BLaER1 treated with 17β-estradiol and CSF1 and Interleukin-3, amounts not matched to agents 10 nM and 100 nM (cell line): ENCODE data around the gene EDN3.
"Not testable (repeated sequence)": the region's sequence is repeated elsewhere in the genome, so short reads cannot be mapped to it uniquely, and the experiment has no call there.

Experiments used
- H3K27ac ChIP-seq, 11 experiments: shearing (Covaris generic); formaldehyde crosslinking; 2 replicates each; pipeline ENCODE4 v1.8.1; 2022
- H3K27me3 ChIP-seq, 11 experiments: shearing (Covaris generic); formaldehyde crosslinking; 2 replicates each; pipeline ENCODE4 v1.8.1; 2022
- H3K36me3 ChIP-seq, 11 experiments: shearing (Covaris generic); formaldehyde crosslinking; 2 replicates each; pipeline ENCODE4 v1.8.1; 2022
- H3K4me1 ChIP-seq, 10 experiments: shearing (Covaris generic); formaldehyde crosslinking; 2 replicates each; pipeline ENCODE4 v1.8.1; 2022
- H3K4me2 ChIP-seq, 11 experiments: shearing (Covaris generic); formaldehyde crosslinking; 2 replicates each; pipeline ENCODE4 v1.8.1; 2022
- H3K4me3 ChIP-seq, 10 experiments: shearing (Covaris generic); formaldehyde crosslinking; 2 replicates each; pipeline ENCODE4 v1.8.1; 2022
- H3K9ac ChIP-seq, 11 experiments: shearing (Covaris generic); formaldehyde crosslinking; 2 replicates each; pipeline ENCODE4 v1.8.1; 2022
- H3K9me3 ChIP-seq, 11 experiments: shearing (Covaris generic); formaldehyde crosslinking; replicated peaks in 1 of 11; 2 replicates each; pipeline ENCODE4 v1.8.1; 2022
- H4K20me1 ChIP-seq, 11 experiments: shearing (Covaris generic); formaldehyde crosslinking; 2 replicates each; pipeline ENCODE4 v1.8.1; 2022
- Cebpa-rat ChIP-seq, 11 experiments: shearing (Covaris generic); IDR thresholded peaks; 2 replicates each; pipeline ENCODE4 v1.8.1; 2022

EDN3 gene

DNA sequence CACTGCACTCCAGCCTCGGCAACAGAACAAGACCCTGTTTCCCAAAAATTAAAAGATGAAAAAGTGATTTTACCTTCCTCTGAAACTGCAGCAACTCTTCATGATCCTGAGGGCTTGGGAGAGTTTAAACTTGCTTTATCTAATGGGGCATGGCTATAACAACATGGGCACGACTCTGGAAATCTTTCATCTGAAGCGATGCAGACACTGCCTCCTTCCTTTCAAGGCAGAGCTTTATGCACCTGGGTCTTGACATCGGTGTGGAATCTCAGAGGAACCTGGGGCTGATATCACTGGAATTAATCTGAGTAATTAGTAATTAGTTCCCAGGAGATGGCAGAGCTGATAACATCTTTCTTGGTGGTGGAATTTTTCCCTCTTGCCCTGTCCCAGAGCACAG is 52.1 kb downstream of the EDN3 start:
- Histone ChIP-seq H4K20me1 (no peaks in the 10 kb centered on the region; a peak in 1 of 22 replicates), H3K4me1 (peaks cover 0 to 29% (median 23%) of the 10 kb centered on the region in 10 experiments; a peak in 13 of 20 replicates), H3K4me2 (peak overlapping the region in 10 of 11 experiments; percentile 5 to 57 (median 36); a peak in 14 of 22 replicates), H3K36me3 (no peaks in the 10 kb centered on the region), H3K4me3 (no peak overlapping the region), H3K27ac (no peak overlapping the region), H3K9me3 (peaks cover 0 to 14% (median 0%) of the 10 kb centered on the region in 11 experiments; a peak in 6 of 22 replicates), H3K9ac (no peak overlapping the region), H3K27me3 (no peaks in the 10 kb centered on the region)
- no peak for TF ChIP-seq Cebpa-rat (IDR thresholded peaks at IDR 0.05)

DNA sequence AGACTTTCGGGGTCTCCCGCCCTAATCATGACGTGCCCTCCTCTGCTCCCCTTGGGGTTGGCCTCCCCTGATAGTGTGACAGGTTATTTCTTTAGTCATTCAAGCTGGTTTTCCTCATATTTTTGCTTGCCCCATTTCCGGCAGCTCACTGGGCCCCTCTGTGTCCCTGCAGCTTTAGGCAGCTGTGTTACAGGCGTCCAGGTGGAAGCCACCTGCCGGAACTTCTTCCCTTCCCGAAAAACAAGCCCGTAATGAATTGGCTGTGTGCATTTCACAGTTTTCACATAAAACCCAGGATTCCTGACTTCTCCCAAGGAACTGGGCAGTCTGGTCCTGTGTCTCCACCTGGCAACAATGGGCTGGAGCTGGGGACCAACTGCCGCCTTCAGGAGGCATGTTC is 52.6 kb downstream of the EDN3 start:
- H3K27ac ChIP-seq, result no peak overlapping the region
- H3K4me2 ChIP-seq, result peak overlapping the region in 5 of 11 experiments; percentile 12 to 42 (median 40); a peak in 8 of 22 replicates
- peaks cover 0 to 16% (median 0%) of the 10 kb centered on the region in 11 experiments; a peak in 6 of 22 replicates for H3K9me3 ChIP-seq
- H3K9ac ChIP-seq, result no peak overlapping the region
- H3K27me3 ChIP-seq, result no peaks in the 10 kb centered on the region
- no peaks in the 10 kb centered on the region for H3K36me3 ChIP-seq
- TF ChIP-seq Cebpa-rat (IDR thresholded peaks at IDR 0.05), result no peak
- H3K4me3 ChIP-seq, result no peak overlapping the region
- peaks cover 0 to 34% (median 27%) of the 10 kb centered on the region in 10 experiments; a peak in 14 of 20 replicates for H3K4me1 ChIP-seq
- H4K20me1 ChIP-seq, result no peaks in the 10 kb centered on the region; a peak in 1 of 22 replicates

DNA sequence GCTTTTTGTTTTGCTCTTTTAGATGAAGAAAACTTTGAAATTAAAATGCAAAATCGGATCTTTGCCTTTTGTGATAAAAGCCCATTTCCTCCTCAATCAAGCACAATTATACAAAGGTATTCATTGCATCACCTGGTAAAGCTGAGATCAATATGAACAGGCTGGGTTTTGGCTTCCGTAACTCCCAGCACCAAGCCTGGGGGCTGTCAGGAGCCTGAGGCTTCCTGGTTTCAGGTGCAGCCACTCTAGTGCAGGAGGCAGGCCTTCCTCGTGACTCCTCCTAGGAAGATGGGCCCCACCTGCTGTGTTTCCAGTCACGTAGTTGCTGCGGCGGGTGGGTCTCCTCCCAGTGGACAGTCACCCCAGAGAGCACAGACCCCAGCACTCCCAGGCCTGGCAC is 54.0 kb downstream of the EDN3 start:
- Histone ChIP-seq H3K4me3 (no peak overlapping the region), H3K9me3 (peaks cover 0 to 16% (median 0%) of the 10 kb centered on the region in 11 experiments; a peak in 6 of 22 replicates), H3K9ac (no peak overlapping the region), H3K27me3 (no peaks in the 10 kb centered on the region), H3K27ac (no peak overlapping the region), H4K20me1 (no peaks in the 10 kb centered on the region; a peak in 2 of 22 replicates), H3K4me1 (peaks cover 6 to 46% (median 37%) of the 10 kb centered on the region in 10 experiments), H3K36me3 (no peaks in the 10 kb centered on the region), H3K4me2 (no peak overlapping the region)
- no peak for TF ChIP-seq Cebpa-rat (IDR thresholded peaks at IDR 0.05)

DNA sequence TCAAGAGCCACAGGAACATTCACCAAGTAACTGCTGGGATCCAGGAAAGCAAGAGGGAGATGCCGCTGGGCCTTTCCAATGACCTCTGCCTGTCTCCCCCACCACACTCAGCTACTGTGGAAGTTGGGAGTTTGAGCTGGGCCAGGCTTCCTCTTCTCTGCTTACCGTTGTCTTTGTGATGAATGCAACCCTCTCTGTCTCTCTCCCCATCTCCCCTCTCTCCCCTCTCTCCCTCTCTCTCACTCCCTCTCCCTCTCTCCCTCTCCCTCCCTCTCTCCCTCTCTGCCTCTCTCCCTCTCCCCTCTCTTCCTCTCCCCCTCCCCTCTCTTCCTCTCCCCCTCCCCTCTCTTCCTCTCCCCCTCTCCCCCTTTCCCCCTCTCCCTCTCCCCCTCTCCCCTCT is 54.8 kb downstream of the EDN3 start:
- no peak overlapping the region for H3K4me3 ChIP-seq
- H3K36me3 ChIP-seq, result no peaks in the 10 kb centered on the region
- H3K4me2 ChIP-seq, result no peak overlapping the region
- H3K27ac ChIP-seq, result no peak overlapping the region
- H4K20me1 ChIP-seq, result peaks cover 0 to 3% (median 0%) of the 10 kb centered on the region in 11 experiments; a peak in 2 of 22 replicates
- H3K9me3 ChIP-seq, result peaks cover 0 to 16% (median 0%) of the 10 kb centered on the region in 11 experiments; a peak in 6 of 22 replicates
- H3K27me3 ChIP-seq, result no peaks in the 10 kb centered on the region; a peak in 1 of 22 replicates
- peaks cover 7 to 49% (median 39%) of the 10 kb centered on the region in 10 experiments for H3K4me1 ChIP-seq
- no peak for TF ChIP-seq Cebpa-rat (IDR thresholded peaks at IDR 0.05)
- no peak overlapping the region for H3K9ac ChIP-seq

DNA sequence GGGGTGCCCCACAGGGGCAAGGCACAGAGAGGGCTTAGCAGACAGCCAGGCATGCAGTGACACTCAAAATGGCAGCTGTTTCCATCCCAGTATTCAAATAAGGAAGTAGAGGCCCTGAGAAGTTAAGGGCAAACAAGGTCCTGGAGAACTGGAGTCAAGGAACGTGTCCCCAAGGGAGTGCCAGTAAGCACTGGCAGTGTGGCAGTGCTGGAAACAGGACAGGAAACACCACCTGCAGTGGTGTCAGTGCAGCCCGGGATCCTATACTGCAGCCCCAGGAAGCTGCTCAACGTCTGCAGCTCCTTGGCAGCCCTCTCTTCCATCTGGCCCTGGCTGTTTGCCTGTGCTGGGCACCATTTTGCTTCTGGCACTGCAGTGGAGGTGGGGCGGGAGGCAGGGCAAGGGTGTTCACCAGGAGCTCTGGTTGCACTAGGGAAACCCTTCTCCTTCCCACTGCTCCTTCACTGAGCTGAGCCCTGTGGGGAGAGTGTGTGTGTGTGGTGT is 56.3 kb downstream of the EDN3 start:
- Histone ChIP-seq H3K9me3 (peaks cover 0 to 16% (median 0%) of the 10 kb centered on the region in 11 experiments; a peak in 6 of 22 replicates), H3K4me1 (peaks cover 7 to 49% (median 39%) of the 10 kb centered on the region in 10 experiments), H3K27ac (no peak overlapping the region), H3K36me3 (no peaks in the 10 kb centered on the region), H4K20me1 (peaks cover 0 to 6% (median 0%) of the 10 kb centered on the region in 11 experiments; a peak in 2 of 22 replicates), H3K4me2 (peak overlapping the region; percentile 0 to 67 (median 47); a peak in 20 of 22 replicates), H3K4me3 (no peak overlapping the region), H3K27me3 (no peaks in the 10 kb centered on the region; a peak in 1 of 22 replicates), H3K9ac (no peak overlapping the region)
- TF ChIP-seq Cebpa-rat (IDR thresholded peaks at IDR 0.05), result no peak

DNA sequence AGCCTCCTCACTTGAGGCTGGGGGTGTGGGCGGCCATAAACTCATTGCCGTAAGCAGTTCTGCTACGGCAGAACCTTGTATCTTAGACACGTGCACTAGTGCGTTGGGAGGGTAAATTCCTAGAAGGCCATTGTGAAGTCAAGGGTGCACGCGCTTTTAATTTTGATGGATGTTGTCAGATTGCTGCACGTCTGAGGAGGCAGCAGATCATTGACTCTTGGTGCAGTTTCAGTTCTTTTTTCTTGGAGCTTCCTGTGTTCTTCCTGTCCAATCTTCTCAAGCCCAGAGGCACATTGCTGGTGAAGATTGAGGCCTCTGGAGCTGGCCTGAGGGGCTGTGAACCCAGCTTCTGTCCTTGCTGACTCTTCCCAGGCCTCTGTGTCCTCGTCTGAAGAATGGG is 58.4 kb downstream of the EDN3 start:
- H3K27ac ChIP-seq, H4K20me1 ChIP-seq, H3K9ac ChIP-seq, H3K36me3 ChIP-seq, H3K4me3 ChIP-seq, H3K27me3 ChIP-seq: not testable (repeated sequence)
- H3K4me1 ChIP-seq, result peaks cover 7 to 37% (median 30%) of the 10 kb centered on the region in 10 experiments
- H3K9me3 ChIP-seq, result peaks cover 0 to 16% (median 0%) of the 10 kb centered on the region in 11 experiments; a peak in 6 of 22 replicates
- peak overlapping the region; percentile 24 to 67 (median 60); a peak in 20 of 22 replicates for H3K4me2 ChIP-seq

DNA sequence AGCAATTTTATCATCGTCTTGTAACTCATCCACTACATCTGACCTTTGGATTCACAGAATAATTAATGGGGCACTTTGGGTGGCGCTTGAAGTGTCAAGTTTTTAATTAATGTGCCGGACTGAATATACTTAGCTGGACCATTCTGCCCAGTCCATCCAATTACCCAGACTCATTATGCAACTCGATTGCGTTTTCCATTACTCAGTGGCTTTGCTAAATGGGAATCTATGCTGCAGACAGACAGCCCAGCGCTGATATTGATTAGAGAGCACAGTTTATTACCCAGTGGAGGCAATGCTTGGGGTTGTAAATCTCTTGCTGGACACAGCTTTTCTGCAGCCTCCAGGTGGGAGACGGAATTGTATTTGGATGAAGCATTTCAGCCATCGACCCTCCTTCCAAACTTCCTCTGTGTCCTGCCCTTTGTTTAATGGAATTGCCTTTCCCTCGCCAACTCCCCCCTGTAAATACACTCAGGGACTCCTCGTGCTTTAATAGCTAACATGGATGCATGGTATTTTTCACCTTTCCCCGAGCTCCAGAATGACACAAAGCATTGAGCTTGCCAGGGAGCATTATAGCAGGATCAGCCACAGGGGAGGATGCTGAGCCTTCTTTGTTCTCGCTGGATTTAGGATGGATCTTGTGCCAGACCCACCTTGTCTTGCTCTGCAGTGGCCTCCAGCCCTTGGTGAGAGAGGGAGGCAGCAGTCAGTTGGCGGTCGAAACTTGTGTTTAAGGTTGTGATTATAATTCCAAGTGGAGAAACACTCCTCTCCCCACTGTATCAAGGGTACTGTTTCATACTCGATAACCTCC is 59.7 kb downstream of the EDN3 start:
- H3K36me3 ChIP-seq, result no peaks in the 10 kb centered on the region
- no peaks in the 10 kb centered on the region; a peak in 2 of 22 replicates for H3K27me3 ChIP-seq
- peak overlapping the region in 3 of 11 experiments; percentile 54 to 60 (median 60); a peak in 3 of 22 replicates for H3K4me2 ChIP-seq
- no peak overlapping the region for H3K4me3 ChIP-seq
- H3K9me3 ChIP-seq, result peaks cover 0 to 16% (median 0%) of the 10 kb centered on the region in 11 experiments; a peak in 6 of 22 replicates
- peaks cover 7 to 46% (median 39%) of the 10 kb centered on the region in 10 experiments for H3K4me1 ChIP-seq
- no peak overlapping the region for H3K9ac ChIP-seq
- peaks cover 0 to 6% (median 0%) of the 10 kb centered on the region in 11 experiments; a peak in 2 of 22 replicates for H4K20me1 ChIP-seq
- no peak overlapping the region for H3K27ac ChIP-seq
- TF ChIP-seq Cebpa-rat (IDR thresholded peaks at IDR 0.05), result no peak

DNA sequence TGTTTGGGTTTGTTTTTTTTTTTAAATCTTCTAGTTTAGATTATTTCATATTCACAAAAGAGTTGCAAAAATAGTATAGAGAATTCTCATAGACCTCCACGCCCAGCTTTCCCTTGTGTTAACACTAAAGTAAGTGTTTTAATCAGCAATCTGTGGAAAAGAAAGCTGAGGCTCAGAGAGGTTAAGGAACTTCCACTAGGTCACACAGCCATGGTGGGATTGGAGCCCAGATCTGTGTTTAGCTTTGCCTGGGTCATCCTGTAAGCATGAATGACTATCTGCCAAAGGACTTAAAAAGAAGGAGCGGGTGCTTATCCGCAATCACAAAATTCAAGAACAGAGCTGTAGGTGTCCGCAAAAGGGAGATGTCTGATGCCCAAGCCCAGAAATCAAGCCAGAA is 60.5 kb downstream of the EDN3 start:
- no peak overlapping the region for H3K4me3 ChIP-seq
- no peaks in the 10 kb centered on the region for H3K36me3 ChIP-seq
- H4K20me1 ChIP-seq, result peaks cover 0 to 6% (median 0%) of the 10 kb centered on the region in 11 experiments; a peak in 2 of 22 replicates
- peaks cover 7 to 46% (median 39%) of the 10 kb centered on the region in 10 experiments for H3K4me1 ChIP-seq
- no peak overlapping the region for H3K27ac ChIP-seq
- H3K4me2 ChIP-seq, result no peak overlapping the region
- H3K9me3 ChIP-seq, result peaks cover 0 to 16% (median 0%) of the 10 kb centered on the region in 11 experiments; a peak in 6 of 22 replicates
- TF ChIP-seq Cebpa-rat (IDR thresholded peaks at IDR 0.05), result no peak
- H3K9ac ChIP-seq, result no peak overlapping the region
- H3K27me3 ChIP-seq, result no peaks in the 10 kb centered on the region; a peak in 2 of 22 replicates

DNA sequence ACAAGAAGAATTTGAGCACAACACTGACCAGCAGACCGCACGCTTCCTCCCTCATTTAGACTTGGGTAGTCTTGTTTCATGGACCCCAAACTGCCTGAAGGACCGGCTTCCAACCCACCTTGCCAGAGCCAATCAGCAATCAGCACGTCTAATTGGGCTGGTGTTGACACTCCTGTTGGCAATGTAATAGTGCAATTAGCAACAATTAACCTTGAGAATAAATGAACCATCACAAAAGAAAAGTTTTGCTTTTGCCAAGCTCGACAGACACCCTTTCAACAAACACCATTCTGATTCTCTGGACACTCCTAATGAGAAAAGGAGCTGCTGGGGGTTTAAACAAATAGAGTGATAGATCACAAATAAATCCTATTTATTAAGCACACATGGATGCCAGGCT is 61.0 kb downstream of the EDN3 start:
- no peaks in the 10 kb centered on the region for H3K36me3 ChIP-seq
- H4K20me1 ChIP-seq, result peaks cover 0 to 6% (median 0%) of the 10 kb centered on the region in 11 experiments; a peak in 2 of 22 replicates
- H3K4me3 ChIP-seq, result no peak overlapping the region
- no peak overlapping the region for H3K9ac ChIP-seq
- no peak for TF ChIP-seq Cebpa-rat (IDR thresholded peaks at IDR 0.05)
- H3K4me2 ChIP-seq, result no peak overlapping the region
- peaks cover 0 to 13% (median 0%) of the 10 kb centered on the region in 11 experiments; a peak in 6 of 22 replicates for H3K9me3 ChIP-seq
- no peak overlapping the region for H3K27ac ChIP-seq
- H3K27me3 ChIP-seq, result no peaks in the 10 kb centered on the region; a peak in 2 of 22 replicates
- H3K4me1 ChIP-seq, result peaks cover 7 to 41% (median 35%) of the 10 kb centered on the region in 10 experiments
